HUES6 (cell line): Measurements from ENCODE around the gene KCNAB3.

Experiments
- H3K27ac ChIP-seq: 2 replicates; pipeline ENCODE4 v1.7.0; 2013; ENCODE audit warnings: low read depth, mild to moderate bottlenecking, low read length, inconsistent platforms
- H3K27me3 ChIP-seq: 2 replicates; pipeline ENCODE4 v1.6.1; 2013; ENCODE audit warnings: low read length; ENCODE audit not compliant: control insufficient read depth, insufficient read depth
- H3K36me3 ChIP-seq: 2 replicates; pipeline ENCODE4 v1.6.1; 2013; ENCODE audit warnings: low read length; ENCODE audit not compliant: control insufficient read depth, insufficient read depth
- H3K4me1 ChIP-seq: 2 replicates; pipeline ENCODE4 v1.6.1; 2013; ENCODE audit warnings: low read length; ENCODE audit not compliant: control insufficient read depth, insufficient read depth
- H3K4me3 ChIP-seq: 2 replicates; pipeline ENCODE4 v1.5.1; 2013; ENCODE audit warnings: low read depth, low read length
- H3K9ac ChIP-seq: one replicate; pipeline ENCODE4 v1.6.1; 2013; ENCODE audit warnings: mild to moderate bottlenecking, low read length
- H3K9me3 ChIP-seq: 2 replicates; pipeline ENCODE4 v1.6.1; 2013; ENCODE audit warnings: low read depth, low read length; ENCODE audit not compliant: control insufficient read depth, insufficient read depth

Gene KCNAB3

GRCh38 chr17:7873051-7873450 lies 56.6 kb downstream of the KCNAB3 start:
- H3K27me3 ChIP-seq: no peaks in the 10 kb centered on the region
- H3K9ac ChIP-seq: no peak overlapping the region
- H3K9me3 ChIP-seq: no peaks in the 10 kb centered on the region
- no peaks in the 10 kb centered on the region for H3K36me3 ChIP-seq
- H3K4me1 ChIP-seq: no peaks in the 10 kb centered on the region
- H3K4me3 ChIP-seq: no peak overlapping the region
- no peak overlapping the region for H3K27ac ChIP-seq
